ENCODE results near the gene IKZF1.

The IKZF1 gene

GRCh38 chr7:50387351-50387750 is 82.8 kb downstream of the IKZF1 start:
- H2BK15ac ChIP-seq (ENCODE audit: low read length), result no peak overlapping the region
- H3K18ac ChIP-seq (ENCODE audit: low read length), result no peak overlapping the region
- H4K8ac ChIP-seq (ENCODE audit: low read depth, low read length), result no peak overlapping the region
- H2AK5ac ChIP-seq (ENCODE audit: low read depth, low read length), result no peak overlapping the region
- H3K27me3 ChIP-seq (ENCODE audit: control insufficient read depth in 3 of 3, insufficient read depth in 3 of 3, low read depth in 1 of 3, low read length in 3 of 3), result no peaks in the 10 kb centered on the region
- H2BK5ac ChIP-seq (ENCODE audit: low read length), result no peak overlapping the region
- H3K79me1 ChIP-seq (ENCODE audit: low read depth, low read length), result no peaks in the 10 kb centered on the region
- no peak overlapping the region for H3K23ac ChIP-seq (ENCODE audit: low read depth, low read length, poor library complexity)
- no CpG with 5 or more reads among the region's 11 CpGs for WGBS, 2 donors (ENCODE audit: extremely low coverage in 2 of 2, insufficient read length in 2 of 2, insufficient replicate concordance in 1 of 2)
- H3K4me3 ChIP-seq (ENCODE audit: low read length in 2 of 2), result no peak overlapping the region
- H2AFZ ChIP-seq (ENCODE audit: low read length), result no peak overlapping the region
- no peaks in the 10 kb centered on the region for H3K36me3 ChIP-seq (replicated peaks in 1 of 2; ENCODE audit: control insufficient read depth in 2 of 2, insufficient read depth in 2 of 2, low read length in 2 of 2)
- no peak overlapping the region for H3K14ac ChIP-seq (ENCODE audit: low read length)
- no peak for DNase-seq (ENCODE audit: low spot score)
- no peaks in the 10 kb centered on the region for H3K9me3 ChIP-seq (replicated peaks in 1 of 2; ENCODE audit: control insufficient read depth in 2 of 2, insufficient read depth in 1 of 2, low read depth in 1 of 2, low read length in 2 of 2)
- H2BK120ac ChIP-seq (ENCODE audit: low read depth, low read length), result no peak overlapping the region
- H3K27ac ChIP-seq (replicated peaks; ENCODE audit: low read length), result no peak overlapping the region
- no peak overlapping the region for H3K4ac ChIP-seq (ENCODE audit: low read length)
- no peak overlapping the region for H2BK12ac ChIP-seq (ENCODE audit: low read length)
- H3K9ac ChIP-seq (ENCODE audit: low read depth, low read length, poor library complexity), result no peak overlapping the region
- H4K91ac ChIP-seq (ENCODE audit: low read depth, low read length, poor library complexity), result no peak overlapping the region
- no peak overlapping the region for H3K4me2 ChIP-seq (ENCODE audit: insufficient read depth, low read length, poor library complexity, severe bottlenecking)
- no peaks in the 10 kb centered on the region for H3K4me1 ChIP-seq (ENCODE audit: control insufficient read depth in 2 of 2, insufficient read depth in 1 of 2, low read depth in 1 of 2, low read length in 2 of 2)

- no peak overlapping the region for H2BK12ac ChIP-seq (ENCODE audit: low read length)
- DNase-seq (ENCODE audit: low spot score), result no peak
- no peak overlapping the region for H3K27ac ChIP-seq (replicated peaks; ENCODE audit: low read length)
- H3K18ac ChIP-seq (ENCODE audit: low read length), result no peak overlapping the region
- no peak overlapping the region for H2BK5ac ChIP-seq (ENCODE audit: low read length)
- H3K4me1 ChIP-seq (ENCODE audit: control insufficient read depth in 2 of 2, insufficient read depth in 1 of 2, low read depth in 1 of 2, low read length in 2 of 2), result no peaks in the 10 kb centered on the region
- H2AFZ ChIP-seq (ENCODE audit: low read length), result no peak overlapping the region
- no peak overlapping the region for H3K4ac ChIP-seq (ENCODE audit: low read length)
- H3K23ac ChIP-seq (ENCODE audit: low read depth, low read length, poor library complexity), result no peak overlapping the region
- H3K79me1 ChIP-seq (ENCODE audit: low read depth, low read length), result no peaks in the 10 kb centered on the region
- no peaks in the 10 kb centered on the region for H3K9me3 ChIP-seq (replicated peaks in 1 of 2; ENCODE audit: control insufficient read depth in 2 of 2, insufficient read depth in 1 of 2, low read depth in 1 of 2, low read length in 2 of 2)
- WGBS, 2 donors (ENCODE audit: extremely low coverage in 2 of 2, insufficient read length in 2 of 2, insufficient replicate concordance in 1 of 2), result no CpG with 5 or more reads among the region's 3 CpGs
- H2BK15ac ChIP-seq (ENCODE audit: low read length), result no peak overlapping the region
- H3K4me2 ChIP-seq (ENCODE audit: insufficient read depth, low read length, poor library complexity, severe bottlenecking), result no peak overlapping the region
- H2AK5ac ChIP-seq (ENCODE audit: low read depth, low read length), result no peak overlapping the region
- H3K4me3 ChIP-seq (ENCODE audit: low read length in 2 of 2), result no peak overlapping the region
- no peaks in the 10 kb centered on the region for H3K36me3 ChIP-seq (replicated peaks in 1 of 2; ENCODE audit: control insufficient read depth in 2 of 2, insufficient read depth in 2 of 2, low read length in 2 of 2)
- H3K14ac ChIP-seq (ENCODE audit: low read length), result no peak overlapping the region
- H4K91ac ChIP-seq (ENCODE audit: low read depth, low read length, poor library complexity), result no peak overlapping the region
- no peak overlapping the region for H3K9ac ChIP-seq (ENCODE audit: low read depth, low read length, poor library complexity)
- no peaks in the 10 kb centered on the region for H3K27me3 ChIP-seq (ENCODE audit: control insufficient read depth in 3 of 3, insufficient read depth in 3 of 3, low read depth in 1 of 3, low read length in 3 of 3)
- H4K8ac ChIP-seq (ENCODE audit: low read depth, low read length), result no peak overlapping the region
- no peak overlapping the region for H2BK120ac ChIP-seq (ENCODE audit: low read depth, low read length)
Measured at GRCh38 chr7:50389961-50390360, 85.4 kb downstream of the IKZF1 start.

GRCh38 chr7:50391386-50391785 is 86.9 kb downstream of the IKZF1 start:
- H3K4me1 ChIP-seq (ENCODE audit: control insufficient read depth in 2 of 2, insufficient read depth in 1 of 2, low read depth in 1 of 2, low read length in 2 of 2), result no peaks in the 10 kb centered on the region
- no CpG with 5 or more reads among the region's 3 CpGs for WGBS, 2 donors (ENCODE audit: extremely low coverage in 2 of 2, insufficient read length in 2 of 2, insufficient replicate concordance in 1 of 2)
- no peak overlapping the region for H3K9ac ChIP-seq (ENCODE audit: low read depth, low read length, poor library complexity)
- H3K14ac ChIP-seq (ENCODE audit: low read length), result no peak overlapping the region
- no peak overlapping the region for H3K4me3 ChIP-seq (ENCODE audit: low read length in 2 of 2)
- no peak overlapping the region for H3K18ac ChIP-seq (ENCODE audit: low read length)
- no peak overlapping the region for H4K91ac ChIP-seq (ENCODE audit: low read depth, low read length, poor library complexity)
- no peaks in the 10 kb centered on the region for H3K36me3 ChIP-seq (replicated peaks in 1 of 2; ENCODE audit: control insufficient read depth in 2 of 2, insufficient read depth in 2 of 2, low read length in 2 of 2)
- no peak overlapping the region for H2BK12ac ChIP-seq (ENCODE audit: low read length)
- no peak overlapping the region for H2BK15ac ChIP-seq (ENCODE audit: low read length)
- H3K4me2 ChIP-seq (ENCODE audit: insufficient read depth, low read length, poor library complexity, severe bottlenecking), result no peak overlapping the region
- H3K4ac ChIP-seq (ENCODE audit: low read length), result no peak overlapping the region
- no peak overlapping the region for H2AFZ ChIP-seq (ENCODE audit: low read length)
- H3K27ac ChIP-seq (replicated peaks; ENCODE audit: low read length), result no peak overlapping the region
- H2BK5ac ChIP-seq (ENCODE audit: low read length), result no peak overlapping the region
- H4K8ac ChIP-seq (ENCODE audit: low read depth, low read length), result no peak overlapping the region
- no peaks in the 10 kb centered on the region for H3K79me1 ChIP-seq (ENCODE audit: low read depth, low read length)
- no peaks in the 10 kb centered on the region for H3K9me3 ChIP-seq (replicated peaks in 1 of 2; ENCODE audit: control insufficient read depth in 2 of 2, insufficient read depth in 1 of 2, low read depth in 1 of 2, low read length in 2 of 2)
- no peak overlapping the region for H3K23ac ChIP-seq (ENCODE audit: low read depth, low read length, poor library complexity)
- no peak overlapping the region for H2AK5ac ChIP-seq (ENCODE audit: low read depth, low read length)
- H2BK120ac ChIP-seq (ENCODE audit: low read depth, low read length), result no peak overlapping the region
- no peaks in the 10 kb centered on the region for H3K27me3 ChIP-seq (ENCODE audit: control insufficient read depth in 3 of 3, insufficient read depth in 3 of 3, low read depth in 1 of 3, low read length in 3 of 3)
- no peak for DNase-seq (ENCODE audit: low spot score)

GRCh38 chr7:50393076-50393475 is 88.6 kb downstream of the IKZF1 start:
- Histone ChIP-seq H3K23ac (ENCODE audit: low read depth, low read length, poor library complexity) (no peak overlapping the region), H3K27me3 (ENCODE audit: control insufficient read depth in 3 of 3, insufficient read depth in 3 of 3, low read depth in 1 of 3, low read length in 3 of 3) (no peaks in the 10 kb centered on the region), H2BK15ac (ENCODE audit: low read length) (no peak overlapping the region), H4K8ac (ENCODE audit: low read depth, low read length) (no peak overlapping the region), H3K9ac (ENCODE audit: low read depth, low read length, poor library complexity) (no peak overlapping the region), H3K4ac (ENCODE audit: low read length) (no peak overlapping the region), H3K4me3 (ENCODE audit: low read length in 2 of 2) (no peak overlapping the region), H4K91ac (ENCODE audit: low read depth, low read length, poor library complexity) (no peak overlapping the region), H3K4me1 (ENCODE audit: control insufficient read depth in 2 of 2, insufficient read depth in 1 of 2, low read depth in 1 of 2, low read length in 2 of 2) (no peaks in the 10 kb centered on the region), H2BK5ac (ENCODE audit: low read length) (no peak overlapping the region), H2AK5ac (ENCODE audit: low read depth, low read length) (no peak overlapping the region), H2AFZ (ENCODE audit: low read length) (no peak overlapping the region), H3K36me3 (replicated peaks in 1 of 2; ENCODE audit: control insufficient read depth in 2 of 2, insufficient read depth in 2 of 2, low read length in 2 of 2) (no peaks in the 10 kb centered on the region), H3K18ac (ENCODE audit: low read length) (no peak overlapping the region), H3K27ac (replicated peaks; ENCODE audit: low read length) (no peak overlapping the region), H2BK120ac (ENCODE audit: low read depth, low read length) (no peak overlapping the region), H3K4me2 (ENCODE audit: insufficient read depth, low read length, poor library complexity, severe bottlenecking) (no peak overlapping the region), H3K9me3 (replicated peaks in 1 of 2; ENCODE audit: control insufficient read depth in 2 of 2, insufficient read depth in 1 of 2, low read depth in 1 of 2, low read length in 2 of 2) (no peaks in the 10 kb centered on the region), H3K14ac (ENCODE audit: low read length) (no peak overlapping the region), H3K79me1 (ENCODE audit: low read depth, low read length) (no peaks in the 10 kb centered on the region), H2BK12ac (ENCODE audit: low read length) (no peak overlapping the region)
- no peak for DNase-seq (ENCODE audit: low spot score)
- WGBS, 2 donors (ENCODE audit: extremely low coverage in 2 of 2, insufficient read length in 2 of 2, insufficient replicate concordance in 1 of 2), result no CpG with 5 or more reads among the region's 1 CpG
